WI38 (cell line): Measurements from ENCODE around the gene ANKDD1B.

ENCODE experiments used
- H3K4me3 ChIP-seq: 2 replicates; pipeline ENCODE4 v1.5.1; 2011; ENCODE audit warnings: low read depth, mild to moderate bottlenecking, control low read depth, low read length
- CTCF ChIP-seq: IDR thresholded peaks from 2 replicates; pipeline ENCODE4 v1.5.1; 2012; ENCODE audit warnings: low read depth, mild to moderate bottlenecking, control low read depth, low read length

Gene ANKDD1B

GRCh38 chr5:75663579-75664284, 52.5 kb downstream of the ANKDD1B start:
- no peak for TF ChIP-seq CTCF
- H3K4me3 ChIP-seq = no peak overlapping the region

DNA sequence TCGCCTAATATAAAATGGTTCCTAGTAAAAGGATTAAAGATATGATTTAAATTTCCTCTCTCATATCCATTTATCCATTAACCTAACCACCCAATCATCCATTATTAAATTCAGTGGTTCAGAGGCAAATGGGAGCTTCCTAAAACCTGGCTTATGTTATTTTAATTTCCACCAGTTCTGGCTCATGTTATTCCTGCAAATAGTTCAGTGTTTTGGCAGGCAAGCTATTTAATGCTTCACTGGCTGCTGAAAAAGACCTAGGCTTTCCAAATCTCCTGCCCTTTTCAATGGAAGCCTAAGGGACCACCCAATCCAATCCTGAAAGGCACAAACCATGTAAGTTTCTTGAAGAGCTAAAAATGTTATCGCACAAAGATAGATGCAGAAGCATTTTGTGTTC, 53.7 kb downstream of the ANKDD1B start:
- no peak for TF ChIP-seq CTCF
- H3K4me3 ChIP-seq = no peak overlapping the region

GRCh38 chr5:75666801-75667200, 55.5 kb downstream of the ANKDD1B start:
- H3K4me3 ChIP-seq = no peak overlapping the region
- no peak for TF ChIP-seq CTCF

DNA sequence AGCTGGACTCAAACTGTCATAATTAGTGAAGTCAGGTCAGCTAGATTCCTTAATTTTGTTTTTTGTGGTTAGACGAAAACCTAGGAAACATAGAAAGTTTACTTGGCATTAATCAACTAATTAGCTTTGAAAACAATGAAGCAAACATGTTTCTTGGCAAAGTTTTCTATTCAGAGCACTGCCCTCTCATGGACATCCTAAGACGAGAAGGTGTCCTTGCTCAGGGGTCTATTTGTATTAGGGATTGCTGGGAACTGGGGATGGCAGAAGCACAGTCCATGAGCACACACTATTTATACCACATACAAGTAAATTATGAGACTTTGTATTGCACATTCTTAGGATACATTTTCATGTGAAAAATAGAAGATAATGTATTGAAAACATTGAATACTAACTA, 56.3 kb downstream of the ANKDD1B start:
- no peak overlapping the region for H3K4me3 ChIP-seq
- TF ChIP-seq CTCF = no peak

DNA sequence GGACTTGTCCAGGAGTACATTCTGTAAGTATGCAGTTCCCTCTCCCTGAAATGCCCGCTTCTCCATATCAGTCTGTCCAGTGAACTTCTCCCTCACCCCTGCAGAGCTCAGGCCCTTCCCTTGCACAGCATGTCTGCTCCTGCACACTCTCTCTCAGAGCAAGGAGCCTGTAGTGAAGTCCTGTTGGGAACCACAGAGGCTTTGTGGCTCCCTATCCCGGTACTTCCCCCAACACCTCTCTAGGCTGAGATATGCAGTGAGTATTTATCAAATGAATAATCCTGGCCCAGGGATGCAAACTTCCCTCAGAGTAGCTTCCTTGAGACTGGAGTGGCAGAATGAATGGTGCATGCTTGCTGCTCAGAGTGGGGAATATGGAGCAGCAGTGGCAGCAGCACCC, 57.2 kb downstream of the ANKDD1B start:
- no peak for TF ChIP-seq CTCF
- H3K4me3 ChIP-seq = no peak overlapping the region

- TF ChIP-seq CTCF = no peak
- no peak overlapping the region for H3K4me3 ChIP-seq
Measured at GRCh38 chr5:75668977-75669689, 57.9 kb downstream of the ANKDD1B start.

DNA sequence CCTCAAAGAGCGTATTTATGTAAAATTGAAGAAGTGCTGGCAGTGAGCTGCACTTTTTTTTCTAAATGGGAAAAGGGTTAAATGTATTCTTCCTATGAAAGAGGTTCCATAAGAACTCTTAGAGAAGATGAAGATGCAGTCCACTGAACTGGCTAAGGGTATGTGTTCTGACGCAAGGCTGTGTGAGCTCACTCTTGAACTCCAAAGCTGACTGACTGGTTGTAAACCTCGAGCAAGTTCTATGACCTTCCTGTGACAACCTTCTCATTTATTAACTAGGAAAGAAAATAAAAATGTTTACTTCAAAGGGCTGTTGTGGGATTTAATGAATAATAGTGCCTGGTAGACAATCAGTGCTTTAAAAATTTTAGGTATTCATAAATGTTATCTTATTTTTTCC, 59.3 kb downstream of the ANKDD1B start:
- H3K4me3 ChIP-seq = no peak overlapping the region
- TF ChIP-seq CTCF = no peak
